HEK293 (cell line): ENCODE data around the gene MUC20.

Experiments
- CTCF ChIA-PET: fragments of 350-600 bp; formaldehyde crosslinking; extraction: SDS; loops from one replicate; lab custom pipeline; 2021; ENCODE audit warnings: antibody characterized with exemption; lab: Yijun Ruan, JAX
- POLR2A ChIA-PET: fragments of 300-600 bp; formaldehyde crosslinking; extraction: SDS; loops from one replicate; lab custom pipeline; 2020; ENCODE audit warnings: antibody characterized with exemption, inconsistent platforms; lab: Yijun Ruan, JAX
- H3K27ac ChIP-seq: fragments of 200-500 bp; sonication (Bioruptor generic); 2 replicates; pipeline ENCODE4 v1.5.1; 2014; ENCODE audit warnings: low read depth, low read length, control low read depth, inconsistent platforms; ENCODE audit errors: extremely low read depth
- H3K36me3 ChIP-seq, 2 experiments: fragments of 200-500 bp in 1 of 2; sonication (Bioruptor generic) in 1 of 2; 1 replicate in 1 of 2; 2 replicates in 1 of 2; pipeline ENCODE4 v1.5.1; 2014 to 2017; ENCODE audit warnings: inconsistent platforms in 2 of 2, low read length in 2 of 2; ENCODE audit not compliant: control insufficient read depth in 2 of 2, insufficient read depth in 1 of 2
- H3K4me1 ChIP-seq: fragments of 200-500 bp; sonication (Bioruptor generic); 2 replicates; pipeline ENCODE4 v1.5.1; 2014; ENCODE audit warnings: mild to moderate bottlenecking, low read length, inconsistent platforms; ENCODE audit not compliant: control insufficient read depth, insufficient read depth
- H3K4me3 ChIP-seq: 2 replicates; pipeline ENCODE4 v1.5.1; 2011; ENCODE audit warnings: low read depth, mild to moderate bottlenecking, control low read depth, low read length, moderate library complexity
- H3K9me3 ChIP-seq: fragments of 200-500 bp; sonication (Bioruptor generic); 2 replicates; pipeline ENCODE4 v1.5.1; 2014; ENCODE audit warnings: low read depth, low read length, inconsistent platforms; ENCODE audit not compliant: control insufficient read depth, insufficient read depth
- FEZF1 ChIP-seq: fragments of 450-650 bp; formaldehyde crosslinking; IDR thresholded peaks from 2 replicates; pipeline ENCODE4 v1.5.1; 2016; ENCODE audit warnings: missing biosample characterization, missing genetic modification characterization
- KLF1 ChIP-seq: fragments of 450-650 bp; formaldehyde crosslinking; IDR thresholded peaks from 2 replicates; pipeline ENCODE4 v1.5.1; 2016; ENCODE audit warnings: missing biosample characterization, missing genetic modification characterization
- MYNN ChIP-seq: fragments of 450-650 bp; formaldehyde crosslinking; IDR thresholded peaks from 2 replicates; pipeline ENCODE4 v1.5.1; 2016; ENCODE audit warnings: missing biosample characterization, missing genetic modification characterization, borderline replicate concordance
- PRDM1 ChIP-seq: fragments of 450-650 bp; formaldehyde crosslinking; IDR thresholded peaks from 2 replicates; pipeline ENCODE4; 2016; ENCODE audit warnings: missing biosample characterization, missing genetic modification characterization
- RBAK ChIP-seq: fragments of 450-650 bp; formaldehyde crosslinking; IDR thresholded peaks from 2 replicates; pipeline ENCODE4 v1.5.1; 2016; ENCODE audit warnings: missing biosample characterization, missing genetic modification characterization
- SETDB1 ChIP-seq: IDR thresholded peaks from one replicate; pipeline ENCODE4 v1.6.1; 2017; ENCODE audit warnings: mild to moderate bottlenecking, low read length, moderate library complexity, mixed read lengths; ENCODE audit not compliant: insufficient read length
- WT1 ChIP-seq: fragments of 450-650 bp; formaldehyde crosslinking; IDR thresholded peaks from 2 replicates; pipeline ENCODE4 v1.5.1; 2016; ENCODE audit warnings: missing biosample characterization, missing genetic modification characterization
- ZBTB20 ChIP-seq: fragments of 450-650 bp; formaldehyde crosslinking; IDR thresholded peaks from 2 replicates; pipeline ENCODE4 v1.5.1; 2016; ENCODE audit warnings: missing biosample characterization, missing genetic modification characterization
- ZBTB48 ChIP-seq: fragments of 450-650 bp; formaldehyde crosslinking; IDR thresholded peaks from 2 replicates; pipeline ENCODE4 v1.5.1; 2016; ENCODE audit warnings: missing biosample characterization, missing genetic modification characterization
- ZFHX2 ChIP-seq: fragments of 450-650 bp; formaldehyde crosslinking; conservative IDR thresholded peaks from 2 replicates; pipeline ENCODE4 v1.5.1; 2016; ENCODE audit warnings: missing biosample characterization, missing genetic modification characterization
- ZFP69B ChIP-seq: fragments of 450-650 bp; formaldehyde crosslinking; IDR thresholded peaks from 2 replicates; pipeline ENCODE4 v1.5.1; 2016; ENCODE audit warnings: missing biosample characterization, missing genetic modification characterization
- ZNF132 ChIP-seq: fragments of 450-650 bp; formaldehyde crosslinking; IDR thresholded peaks from 2 replicates; pipeline ENCODE4 v1.5.1; 2017; ENCODE audit warnings: missing biosample characterization, missing genetic modification characterization, borderline replicate concordance
- ZNF138 ChIP-seq: fragments of 450-650 bp; formaldehyde crosslinking; IDR thresholded peaks from 2 replicates; pipeline ENCODE4 v1.5.1; 2016; ENCODE audit warnings: missing biosample characterization, missing genetic modification characterization, borderline replicate concordance
- ZNF140 ChIP-seq: fragments of 450-650 bp; formaldehyde crosslinking; IDR thresholded peaks from 2 replicates; pipeline ENCODE4 v1.5.1; 2016; ENCODE audit warnings: missing biosample characterization, missing genetic modification characterization
- ZNF157 ChIP-seq: fragments of 450-650 bp; formaldehyde crosslinking; IDR thresholded peaks from 2 replicates; pipeline ENCODE4 v1.5.1; 2016; ENCODE audit warnings: missing biosample characterization, missing genetic modification characterization
- ZNF16 ChIP-seq: fragments of 450-650 bp; formaldehyde crosslinking; IDR thresholded peaks from 2 replicates; pipeline ENCODE4 v1.5.1; 2016; ENCODE audit warnings: low read depth, missing biosample characterization, missing genetic modification characterization
- ZNF175 ChIP-seq: fragments of 450-650 bp; formaldehyde crosslinking; IDR thresholded peaks from 2 replicates; pipeline ENCODE4 v1.5.1; 2016; ENCODE audit warnings: missing biosample characterization, missing genetic modification characterization
- ZNF23 ChIP-seq: fragments of 450-650 bp; formaldehyde crosslinking; IDR thresholded peaks from 2 replicates; pipeline ENCODE4 v1.5.1; 2016; ENCODE audit warnings: missing biosample characterization, missing genetic modification characterization, borderline replicate concordance
- ZNF24 ChIP-seq: fragments of 450-650 bp; formaldehyde crosslinking; IDR thresholded peaks from 2 replicates; pipeline ENCODE4 v1.5.1; 2016; ENCODE audit warnings: missing biosample characterization, missing genetic modification characterization
- ZNF248 ChIP-seq: fragments of 450-650 bp; formaldehyde crosslinking; IDR thresholded peaks from 2 replicates; pipeline ENCODE4 v1.5.1; 2017; ENCODE audit warnings: missing biosample characterization, missing genetic modification characterization
- ZNF335 ChIP-seq: fragments of 450-650 bp; formaldehyde crosslinking; conservative IDR thresholded peaks from 2 replicates; pipeline ENCODE4 v1.5.1; 2016; ENCODE audit warnings: missing biosample characterization, missing genetic modification characterization
- ZNF350 ChIP-seq: fragments of 450-650 bp; formaldehyde crosslinking; IDR thresholded peaks from 2 replicates; pipeline ENCODE4 v1.5.0; 2017; ENCODE audit warnings: missing biosample characterization, mild to moderate bottlenecking, missing genetic modification characterization
- ZNF354C ChIP-seq: fragments of 450-650 bp; formaldehyde crosslinking; IDR thresholded peaks from 2 replicates; pipeline ENCODE4 v1.5.1; 2016; ENCODE audit warnings: missing biosample characterization, missing genetic modification characterization, low read depth, borderline replicate concordance
- ZNF501 ChIP-seq: fragments of 450-650 bp; formaldehyde crosslinking; IDR thresholded peaks from 2 replicates; pipeline ENCODE4 v1.5.1; 2016; ENCODE audit warnings: missing biosample characterization, missing genetic modification characterization
- ZNF561 ChIP-seq: fragments of 450-650 bp; IDR thresholded peaks from 2 replicates; pipeline ENCODE4 v1.5.1; 2018; ENCODE audit warnings: missing biosample characterization, missing genetic modification characterization, borderline replicate concordance
- ZNF600 ChIP-seq: fragments of 450-650 bp; formaldehyde crosslinking; IDR thresholded peaks from 2 replicates; pipeline ENCODE4 v1.5.1; 2016; ENCODE audit warnings: missing biosample characterization, missing genetic modification characterization
- ZNF670 ChIP-seq: fragments of 450-650 bp; formaldehyde crosslinking; IDR thresholded peaks from 2 replicates; pipeline ENCODE4 v1.5.1; 2016; ENCODE audit warnings: missing biosample characterization, missing genetic modification characterization, low read depth
- ZNF777 ChIP-seq: fragments of 450-650 bp; formaldehyde crosslinking; IDR thresholded peaks from 2 replicates; pipeline ENCODE4 v1.5.1; 2017; ENCODE audit warnings: missing biosample characterization, missing genetic modification characterization, borderline replicate concordance
- ZNF785 ChIP-seq: fragments of 450-650 bp; formaldehyde crosslinking; IDR thresholded peaks from 2 replicates; pipeline ENCODE4 v1.5.1; 2016; ENCODE audit warnings: missing biosample characterization, missing genetic modification characterization
- TF ChIP-seq, protein P1 (sequence below): fragments of 450-650 bp; formaldehyde crosslinking; IDR thresholded peaks from 2 replicates; pipeline ENCODE4 v1.5.1; 2016; ENCODE audit warnings: missing biosample characterization, missing genetic modification characterization
- TF ChIP-seq, protein P2 (sequence below): fragments of 450-650 bp; formaldehyde crosslinking; IDR thresholded peaks from 2 replicates; pipeline ENCODE4 v1.5.1; 2016; ENCODE audit warnings: missing biosample characterization, missing genetic modification characterization
- TF ChIP-seq, protein P3 (sequence below): fragments of 450-650 bp; formaldehyde crosslinking; IDR thresholded peaks from 2 replicates; pipeline ENCODE4 v1.5.1; 2016; ENCODE audit warnings: missing biosample characterization, missing genetic modification characterization

The MUC20 gene

DNA sequence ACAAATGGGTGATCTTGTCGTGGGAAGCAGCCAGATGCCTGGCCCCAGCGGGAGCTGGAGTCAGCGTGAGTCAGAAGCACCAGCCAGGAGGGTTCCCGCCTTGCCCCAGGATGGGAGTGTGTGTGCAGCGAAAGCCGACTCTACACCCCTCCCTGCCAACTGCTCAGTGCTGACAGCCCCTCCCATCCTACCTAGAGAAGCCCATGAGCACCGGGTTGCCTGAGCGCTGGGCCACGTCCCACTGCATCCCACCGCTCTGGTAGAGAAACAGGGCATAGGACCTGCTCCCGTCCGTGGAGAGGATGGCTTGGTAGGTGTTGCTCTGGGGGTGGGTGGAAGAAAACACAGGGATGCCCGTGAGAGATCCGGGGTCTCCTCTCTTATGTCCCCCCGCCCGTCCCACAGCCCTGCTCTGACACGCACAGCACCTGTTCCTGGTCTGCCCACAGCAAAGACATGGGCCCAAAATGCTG, 48.1 kb downstream of the MUC20 start:
- H3K27ac ChIP-seq = no peak overlapping the region
- H3K9me3 ChIP-seq = no peaks in the 10 kb centered on the region
- ChIA-PET POLR2A (no interaction called here), CTCF (interaction anchor here (0.7 kb wide), 1 partner anchor 71 kb away, joined by 3 read pairs; no protein-coding TSS in a partner anchor)
- no peak overlapping the region for H3K4me3 ChIP-seq
- H3K36me3 ChIP-seq = no peaks in the 10 kb centered on the region
- TF ChIP-seq, protein P1, sequence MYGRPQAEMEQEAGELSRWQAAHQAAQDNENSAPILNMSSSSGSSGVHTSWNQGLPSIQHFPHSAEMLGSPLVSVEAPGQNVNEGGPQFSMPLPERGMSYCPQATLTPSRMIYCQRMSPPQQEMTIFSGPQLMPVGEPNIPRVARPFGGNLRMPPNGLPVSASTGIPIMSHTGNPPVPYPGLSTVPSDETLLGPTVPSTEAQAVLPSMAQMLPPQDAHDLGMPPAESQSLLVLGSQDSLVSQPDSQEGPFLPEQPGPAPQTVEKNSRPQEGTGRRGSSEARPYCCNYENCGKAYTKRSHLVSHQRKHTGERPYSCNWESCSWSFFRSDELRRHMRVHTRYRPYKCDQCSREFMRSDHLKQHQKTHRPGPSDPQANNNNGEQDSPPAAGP = peak; percentile 50; the same call in 1 of the 2 replicates
- TF ChIP-seq MYNN (tag by site-specific recombination) (no peak), KLF1 (peak; percentile 55), ZNF175 (no peak), ZNF561 (tag by site-specific recombination) (no peak), ZNF600 (no peak), ZNF132 (tag by site-specific recombination) (no peak)
- no peaks in the 10 kb centered on the region for H3K4me1 ChIP-seq

DNA sequence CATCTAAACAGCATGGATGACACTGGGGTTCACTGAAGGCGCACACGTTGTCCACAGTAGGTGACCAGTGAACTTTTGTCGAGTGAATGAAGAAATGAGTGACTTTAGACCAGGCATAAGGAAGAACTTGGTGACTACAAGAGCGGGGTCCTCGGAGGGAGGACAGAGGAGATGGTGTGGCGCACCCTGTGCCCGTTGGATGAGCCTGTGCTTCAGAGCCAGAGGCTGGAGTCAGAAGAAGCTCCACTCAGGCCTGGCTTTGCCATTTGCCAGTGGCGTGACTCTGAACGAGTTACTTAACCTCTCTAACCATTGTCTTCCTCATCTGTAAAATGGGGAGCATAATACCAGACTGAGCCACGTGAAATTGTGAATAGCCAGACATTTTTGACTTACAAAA, 48.8 kb downstream of the MUC20 start:
- CTCF ChIA-PET = no interaction called here
- Histone ChIP-seq H3K4me3 (no peak overlapping the region), H3K9me3 (no peaks in the 10 kb centered on the region), H3K4me1 (no peaks in the 10 kb centered on the region), H3K36me3 (no peaks in the 10 kb centered on the region), H3K27ac (no peak overlapping the region)
- POLR2A ChIA-PET = no interaction called here
- TF ChIP-seq ZNF350 = no peak
- no peak for TF ChIP-seq ZNF777
- no peak for TF ChIP-seq ZNF785 (tag by site-specific recombination)
- TF ChIP-seq, protein P2, sequence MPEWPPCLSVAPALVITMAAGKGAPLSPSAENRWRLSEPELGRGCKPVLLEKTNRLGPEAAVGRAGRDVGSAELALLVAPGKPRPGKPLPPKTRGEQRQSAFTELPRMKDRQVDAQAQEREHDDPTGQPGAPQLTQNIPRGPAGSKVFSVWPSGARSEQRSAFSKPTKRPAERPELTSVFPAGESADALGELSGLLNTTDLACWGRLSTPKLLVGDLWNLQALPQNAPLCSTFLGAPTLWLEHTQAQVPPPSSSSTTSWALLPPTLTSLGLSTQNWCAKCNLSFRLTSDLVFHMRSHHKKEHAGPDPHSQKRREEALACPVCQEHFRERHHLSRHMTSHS (tag by site-specific recombination) = no peak
- TF ChIP-seq ZNF24 = no peak
- TF ChIP-seq RBAK (tag by site-specific recombination) = no peak
- TF ChIP-seq ZNF670 (tag by site-specific recombination) = no peak
- TF ChIP-seq ZNF354C (tag by site-specific recombination) = no peak
- TF ChIP-seq FEZF1 (tag by site-specific recombination) = no peak
- TF ChIP-seq SETDB1 = no peak
- no peak for TF ChIP-seq ZNF501 (tag by site-specific recombination)
- TF ChIP-seq ZNF138 (tag by site-specific recombination) = no peak
- no peak for TF ChIP-seq ZNF23

DNA sequence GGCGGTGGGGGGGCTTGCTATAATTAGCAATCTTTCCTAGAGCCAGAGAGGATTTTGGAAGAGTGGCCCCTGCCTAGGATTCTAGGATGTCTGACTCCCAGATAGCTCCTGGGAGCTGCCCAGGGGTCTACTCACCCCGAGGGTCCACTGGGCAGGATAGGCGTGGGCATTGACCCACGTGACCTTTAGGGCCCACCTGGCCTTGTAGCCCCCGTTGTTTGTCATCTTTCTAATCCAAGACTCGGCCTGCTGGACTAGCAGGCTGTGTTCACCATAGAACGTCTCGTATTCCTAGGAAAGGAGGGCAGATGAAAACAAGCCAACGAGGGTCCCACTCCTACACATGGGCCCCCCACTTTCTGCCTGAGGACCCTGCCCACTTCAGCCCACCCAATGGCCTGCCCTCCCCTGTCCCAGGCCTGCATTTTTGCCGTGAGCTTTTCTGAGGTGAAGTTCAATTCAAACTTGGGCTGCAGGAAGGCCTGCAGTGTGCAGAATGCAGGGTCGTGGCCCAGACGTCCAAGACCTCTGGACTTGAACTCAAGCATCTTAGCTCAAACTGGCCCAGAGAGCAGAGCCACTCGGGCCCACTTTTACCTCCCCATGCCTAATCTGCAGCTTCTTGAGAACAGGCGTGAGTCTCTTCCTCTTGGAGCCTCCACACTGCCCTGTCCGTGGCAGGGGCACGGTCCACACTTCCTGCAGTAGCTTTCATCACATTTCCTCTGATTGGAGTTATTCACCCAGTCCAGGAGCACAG, 49.5 kb downstream of the MUC20 start:
- ChIA-PET POLR2A (no interaction called here), CTCF (no interaction called here)
- no peak for TF ChIP-seq ZNF157 (tag by site-specific recombination)
- no peak for TF ChIP-seq ZNF561 (tag by site-specific recombination)
- no peak for TF ChIP-seq ZFP69B
- no peak for TF ChIP-seq ZFHX2 (tag by site-specific recombination)
- TF ChIP-seq ZNF335 (tag by site-specific recombination) = no peak
- no peak for TF ChIP-seq ZBTB48
- TF ChIP-seq ZNF132 (tag by site-specific recombination) = no peak
- TF ChIP-seq ZNF140 (tag by site-specific recombination) = no peak
- TF ChIP-seq ZBTB20 (tag by site-specific recombination) = no peak
- TF ChIP-seq, protein P3, sequence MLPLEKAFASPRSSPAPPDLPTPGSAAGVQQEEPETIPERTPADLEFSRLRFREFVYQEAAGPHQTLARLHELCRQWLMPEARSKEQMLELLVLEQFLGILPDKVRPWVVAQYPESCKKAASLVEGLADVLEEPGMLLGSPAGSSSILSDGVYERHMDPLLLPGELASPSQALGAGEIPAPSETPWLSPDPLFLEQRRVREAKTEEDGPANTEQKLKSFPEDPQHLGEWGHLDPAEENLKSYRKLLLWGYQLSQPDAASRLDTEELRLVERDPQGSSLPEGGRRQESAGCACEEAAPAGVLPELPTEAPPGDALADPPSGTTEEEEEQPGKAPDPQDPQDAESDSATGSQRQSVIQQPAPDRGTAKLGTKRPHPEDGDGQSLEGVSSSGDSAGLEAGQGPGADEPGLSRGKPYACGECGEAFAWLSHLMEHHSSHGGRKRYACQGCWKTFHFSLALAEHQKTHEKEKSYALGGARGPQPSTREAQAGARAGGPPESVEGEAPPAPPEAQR (tag by site-specific recombination) = no peak
- TF ChIP-seq ZNF248 (tag by site-specific recombination) = no peak
- TF ChIP-seq PRDM1 (tag by site-specific recombination) = no peak
- no peak for TF ChIP-seq ZNF16
- TF ChIP-seq WT1 (tag by site-specific recombination) = no peak

More for the DNA sequence above, 49.5 kb downstream of the MUC20 start:
- Histone ChIP-seq H3K27ac (no peak overlapping the region), H3K9me3 (no peaks in the 10 kb centered on the region), H3K4me1 (no peaks in the 10 kb centered on the region), H3K36me3 (no peaks in the 10 kb centered on the region), H3K4me3 (no peak overlapping the region)
